Measurements from ENCODE around the gene TMEM158. TPM values are rescaled to one million over a fixed set of nuclear protein-coding genes. Genes with fewer than 3 reads are reported as not detected.

TMEM158 gene
- total RNA-seq, 1 donor from 2014 or later = 14.1 TPM

GRCh38 chr3:45225465-45226205 is 452 bp downstream of the TMEM158 start:
- H4K20me1 ChIP-seq (ENCODE audit: insufficient read depth, low read length) = no peaks in the 10 kb centered on the region
- H3K4me2 ChIP-seq (ENCODE audit: low read length) = peak overlapping the region; percentile 83
- peaks cover 13% of the 10 kb centered on the region for H3K4me1 Mint-ChIP-seq (ENCODE audit: low read depth, unreplicated experiment)
- no peaks in the 10 kb centered on the region for H3K9me3 ChIP-seq (ENCODE audit: insufficient read depth, low read depth, low read length)
- FAIRE-seq (no peak), DNase-seq (ENCODE audit: low read depth) (peak; percentile 23)
- no peak overlapping the region for H3K27ac Mint-ChIP-seq (ENCODE audit: unreplicated experiment)
- H3K4me1 ChIP-seq (ENCODE audit: insufficient read depth, low read length) = peaks cover 11% of the 10 kb centered on the region
- no peaks in the 10 kb centered on the region for H3K9me3 Mint-ChIP-seq (ENCODE audit: unreplicated experiment)
- H2AFZ ChIP-seq (ENCODE audit: low read depth, low read length) = peak overlapping the region; percentile 76
- H3K79me2 ChIP-seq (ENCODE audit: insufficient read depth, low read length) = peaks cover 11% of the 10 kb centered on the region
- H3K27ac ChIP-seq (ENCODE audit: low read depth, low read length) = peak overlapping the region; percentile 70
- H3K27me3 ChIP-seq (ENCODE audit: insufficient read depth, low read length) = peaks cover 6% of the 10 kb centered on the region
- TF ChIP-seq EZH2 (IDR thresholded peaks at IDR 0.05; ENCODE audit: insufficient read depth, low read length) = no peak
- TF ChIP-seq, protein P1, sequence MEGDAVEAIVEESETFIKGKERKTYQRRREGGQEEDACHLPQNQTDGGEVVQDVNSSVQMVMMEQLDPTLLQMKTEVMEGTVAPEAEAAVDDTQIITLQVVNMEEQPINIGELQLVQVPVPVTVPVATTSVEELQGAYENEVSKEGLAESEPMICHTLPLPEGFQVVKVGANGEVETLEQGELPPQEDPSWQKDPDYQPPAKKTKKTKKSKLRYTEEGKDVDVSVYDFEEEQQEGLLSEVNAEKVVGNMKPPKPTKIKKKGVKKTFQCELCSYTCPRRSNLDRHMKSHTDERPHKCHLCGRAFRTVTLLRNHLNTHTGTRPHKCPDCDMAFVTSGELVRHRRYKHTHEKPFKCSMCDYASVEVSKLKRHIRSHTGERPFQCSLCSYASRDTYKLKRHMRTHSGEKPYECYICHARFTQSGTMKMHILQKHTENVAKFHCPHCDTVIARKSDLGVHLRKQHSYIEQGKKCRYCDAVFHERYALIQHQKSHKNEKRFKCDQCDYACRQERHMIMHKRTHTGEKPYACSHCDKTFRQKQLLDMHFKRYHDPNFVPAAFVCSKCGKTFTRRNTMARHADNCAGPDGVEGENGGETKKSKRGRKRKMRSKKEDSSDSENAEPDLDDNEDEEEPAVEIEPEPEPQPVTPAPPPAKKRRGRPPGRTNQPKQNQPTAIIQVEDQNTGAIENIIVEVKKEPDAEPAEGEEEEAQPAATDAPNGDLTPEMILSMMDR (IDR thresholded peaks at IDR 0.05; ENCODE audit: insufficient read depth, low read depth, low read length) = no peak
- peak overlapping the region; percentile 81 for H3K4me3 Mint-ChIP-seq (ENCODE audit: unreplicated experiment)
- H3K9ac ChIP-seq (ENCODE audit: low read length) = peak overlapping the region; percentile 84
- no peaks in the 10 kb centered on the region for H3K36me3 Mint-ChIP-seq (ENCODE audit: low read depth, unreplicated experiment)
- H3K27me3 Mint-ChIP-seq (ENCODE audit: low read depth, unreplicated experiment) = peaks cover 26% of the 10 kb centered on the region
- peaks cover 4% of the 10 kb centered on the region for H3K36me3 ChIP-seq (ENCODE audit: insufficient read depth, low read length)
- peak overlapping the region; percentile 62 for H3K4me3 ChIP-seq (ENCODE audit: insufficient read depth, low read depth, low read length)

DNA sequence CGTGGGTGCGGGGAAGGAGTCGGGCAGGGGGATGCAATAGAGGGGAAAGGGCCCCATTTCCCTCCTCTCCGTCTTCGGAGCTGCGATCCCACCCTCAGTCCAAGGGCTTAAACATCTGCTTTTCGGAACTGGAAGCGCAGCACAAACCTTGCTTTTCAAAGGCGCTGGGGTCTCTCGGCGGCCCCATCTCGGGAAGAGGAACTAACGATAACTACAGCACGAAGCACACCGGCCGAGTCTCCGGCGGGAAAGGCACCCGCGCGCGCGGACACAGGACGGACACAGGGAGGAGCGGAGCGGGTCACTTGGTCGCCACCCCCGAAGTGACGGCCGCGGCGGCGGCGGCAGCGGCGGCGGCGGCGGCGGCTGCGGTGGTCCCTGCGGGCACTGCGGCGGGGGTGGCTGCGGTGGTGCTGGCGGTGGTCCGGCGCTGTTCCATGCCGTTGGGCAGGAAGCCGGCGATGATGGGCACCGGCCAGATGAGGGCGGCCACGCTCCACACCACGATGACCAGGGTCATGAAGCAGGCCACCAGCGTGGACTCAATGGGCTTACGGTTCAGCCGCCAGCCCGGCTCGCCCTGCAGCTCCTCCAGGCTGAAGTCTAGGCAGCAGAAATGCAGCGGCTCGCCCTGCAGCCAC is 1.1 kb downstream of the TMEM158 start:
- peak overlapping the region; percentile 84 for H3K9ac ChIP-seq (ENCODE audit: low read length)
- TF ChIP-seq EZH2 (IDR thresholded peaks at IDR 0.05; ENCODE audit: insufficient read depth, low read length) = no peak
- TF ChIP-seq, protein P1 (IDR thresholded peaks at IDR 0.05; ENCODE audit: insufficient read depth, low read depth, low read length) = peak; percentile 12
- peaks cover 13% of the 10 kb centered on the region for H3K4me1 Mint-ChIP-seq (ENCODE audit: low read depth, unreplicated experiment)
- H3K4me1 ChIP-seq (ENCODE audit: insufficient read depth, low read length) = peaks cover 11% of the 10 kb centered on the region
- H4K20me1 ChIP-seq (ENCODE audit: insufficient read depth, low read length) = no peaks in the 10 kb centered on the region
- peak overlapping the region; percentile 70 for H3K27ac ChIP-seq (ENCODE audit: low read depth, low read length)
- DNase-seq (ENCODE audit: low read depth) = peak; percentile 46
- peak overlapping the region; percentile 62 for H3K4me3 ChIP-seq (ENCODE audit: insufficient read depth, low read depth, low read length)
- H3K79me2 ChIP-seq (ENCODE audit: insufficient read depth, low read length) = peaks cover 11% of the 10 kb centered on the region
- H3K27me3 Mint-ChIP-seq (ENCODE audit: low read depth, unreplicated experiment) = peaks cover 22% of the 10 kb centered on the region
- H3K27me3 ChIP-seq (ENCODE audit: insufficient read depth, low read length) = peaks cover 4% of the 10 kb centered on the region
- peaks cover 4% of the 10 kb centered on the region for H3K36me3 ChIP-seq (ENCODE audit: insufficient read depth, low read length)
- H3K36me3 Mint-ChIP-seq (ENCODE audit: low read depth, unreplicated experiment) = no peaks in the 10 kb centered on the region
- peak overlapping the region; percentile 81 for H3K27ac Mint-ChIP-seq (ENCODE audit: unreplicated experiment)
- H3K4me2 ChIP-seq (ENCODE audit: low read length) = peak overlapping the region; percentile 83
- no peaks in the 10 kb centered on the region for H3K9me3 ChIP-seq (ENCODE audit: insufficient read depth, low read depth, low read length)
- FAIRE-seq = no peak
- H3K9me3 Mint-ChIP-seq (ENCODE audit: unreplicated experiment) = no peaks in the 10 kb centered on the region
- H3K4me3 Mint-ChIP-seq (ENCODE audit: unreplicated experiment) = peak overlapping the region; percentile 92
- H2AFZ ChIP-seq (ENCODE audit: low read depth, low read length) = peak overlapping the region; percentile 76
